CD8-positive, alpha-beta memory T cell (primary cell): ENCODE measurements around the gene RAPGEF5. TPM values are rescaled to one million over a fixed set of nuclear protein-coding genes. Genes with fewer than 3 reads are reported as not detected.

Experiments used
- CTCF ChIA-PET: fragments of 350-600 bp; sonication (Branson Sonifier 250); formaldehyde crosslinking; loops from one replicate; lab custom pipeline; 2021; ENCODE audit warnings: antibody characterized with exemption; lab: Charles Lee
- POLR2A ChIA-PET: fragments of 350-600 bp; sonication (Branson Sonifier 250); formaldehyde crosslinking; loops from one replicate; lab custom pipeline; 2021; ENCODE audit warnings: antibody characterized with exemption; lab: Charles Lee
- DNase-seq, 5 donors: peaks; one replicate each; pipeline versions ENCODE4 v3.0.0 to v3.0.0-alpha.2; 2020 to 2022; ENCODE audit warnings: mixed read lengths in 1 of 5
- H3K27ac ChIP-seq: one replicate; pipeline ENCODE4 v1.7.0; 2013; ENCODE audit warnings: low read depth, mild to moderate bottlenecking, low read length, moderate library complexity
- H3K27me3 ChIP-seq: 2 replicates; pipeline ENCODE4 v1.7.0; 2013; ENCODE audit warnings: low read length, mild to moderate bottlenecking; ENCODE audit not compliant: insufficient read depth, poor library complexity, severe bottlenecking
- H3K36me3 ChIP-seq: 2 replicates; pipeline ENCODE4 v1.7.0; 2013; ENCODE audit warnings: mild to moderate bottlenecking, low read length, moderate library complexity; ENCODE audit not compliant: insufficient read depth
- H3K4me1 ChIP-seq: 2 replicates; pipeline ENCODE4 v1.7.0; 2013; ENCODE audit warnings: mild to moderate bottlenecking, low read length, moderate library complexity; ENCODE audit not compliant: insufficient read depth
- H3K4me3 ChIP-seq: 2 replicates; pipeline ENCODE4 v1.7.0; 2013; ENCODE audit warnings: mild to moderate bottlenecking, low read length
- H3K9me3 ChIP-seq: 2 replicates; pipeline ENCODE4 v1.7.0; 2013; ENCODE audit warnings: mild to moderate bottlenecking, low read length
- H3K27ac Mint-ChIP-seq, 8 donors: one replicate each; pipeline ENCODE4 v1.8.0; 2020 to 2021; ENCODE audit warnings: mixed read lengths in 8 of 8, mild to moderate bottlenecking in 6 of 8, inconsistent platforms in 3 of 8, moderate library complexity in 3 of 8
- H3K27me3 Mint-ChIP-seq, 2 donors: one replicate each; pipeline ENCODE4 v1.8.0; 2020 to 2021; ENCODE audit warnings: mixed read lengths in 2 of 2, mild to moderate bottlenecking in 1 of 2, moderate library complexity in 1 of 2
- H3K36me3 Mint-ChIP-seq, 3 donors: one replicate each; pipeline ENCODE4 v1.8.0; 2020 to 2021; ENCODE audit warnings: mixed read lengths in 3 of 3, inconsistent platforms in 1 of 3, mild to moderate bottlenecking in 1 of 3
- H3K4me1 Mint-ChIP-seq, 3 donors: one replicate each; pipeline ENCODE4 v1.8.0; 2020 to 2021; ENCODE audit warnings: mixed read lengths in 3 of 3, inconsistent platforms in 1 of 3, mild to moderate bottlenecking in 1 of 3
- H3K4me3 Mint-ChIP-seq, 7 donors: one replicate each; pipeline ENCODE4 v1.8.0; 2020 to 2021; ENCODE audit warnings: mixed read lengths in 7 of 7, mild to moderate bottlenecking in 6 of 7, moderate library complexity in 4 of 7, inconsistent platforms in 2 of 7
- H3K9me3 Mint-ChIP-seq, 5 donors: one replicate each; pipeline ENCODE4 v1.8.0; 2020 to 2022; ENCODE audit warnings: mixed read lengths in 5 of 5, mild to moderate bottlenecking in 3 of 5, moderate library complexity in 2 of 5, inconsistent platforms in 1 of 5
- polyA plus RNA-seq: library from polyadenylated mRNA; unstranded; fragments of 300-500 nt; fragmentation: Illumina TruSeq; gene quantifications from one replicate; pipeline ENCODE4 v1.2.3, GENCODE V29; 2021
- total RNA-seq, 2 experiments: library from RNA; stranded (reverse); gene quantifications; one replicate each; pipeline ENCODE4 v1.2.3, GENCODE V29; 2021

The RAPGEF5 gene
- total and polyA plus RNA-seq, 3 experiments from 2014 or later, result 0.13 to 0.86 (median 0.50) TPM

DNA sequence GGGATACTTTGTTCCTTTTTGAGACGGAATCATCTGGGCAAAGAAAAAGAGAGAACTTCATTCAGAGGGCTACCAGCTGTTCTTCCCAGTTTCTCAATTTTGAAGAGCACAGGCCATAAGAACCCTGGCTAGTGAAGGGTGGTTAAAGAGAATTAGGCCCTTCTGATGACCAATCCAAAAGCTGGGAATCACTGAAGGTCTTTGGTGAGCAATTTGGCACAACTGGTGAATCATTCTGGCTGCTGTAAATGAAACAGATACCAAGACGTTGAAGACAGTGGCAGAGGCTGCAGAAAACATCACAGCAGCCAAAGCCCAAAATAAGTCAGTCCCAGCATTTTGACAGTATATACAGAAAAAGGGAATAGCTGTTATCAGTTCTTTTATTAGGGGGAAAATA is 5.1 kb downstream of the RAPGEF5 start:
- ChIA-PET POLR2A (no interaction called here), CTCF (no interaction called here)
- H3K27ac ChIP-seq, result no peak overlapping the region
- no peaks in the 10 kb centered on the region for H3K4me1 ChIP-seq
- DNase-seq, result no peak
- H3K4me1 Mint-ChIP-seq, result peaks cover 6 to 7% (median 7%) of the 10 kb centered on the region in 3 donors
- no peaks in the 10 kb centered on the region for H3K36me3 ChIP-seq
- H3K27me3 ChIP-seq, result no peaks in the 10 kb centered on the region
- H3K9me3 ChIP-seq, result no peaks in the 10 kb centered on the region
- peaks cover 5 to 18% (median 9%) of the 10 kb centered on the region in 5 donors for H3K9me3 Mint-ChIP-seq
- H3K4me3 Mint-ChIP-seq, result no peak overlapping the region
- H3K36me3 Mint-ChIP-seq, result peaks cover 0 to 7% (median 0%) of the 10 kb centered on the region in 3 donors
- H3K27me3 Mint-ChIP-seq, result peaks cover 25 to 34% of the 10 kb centered on the region in 2 donors
- no peak overlapping the region for H3K4me3 ChIP-seq
- no peak overlapping the region for H3K27ac Mint-ChIP-seq

DNA sequence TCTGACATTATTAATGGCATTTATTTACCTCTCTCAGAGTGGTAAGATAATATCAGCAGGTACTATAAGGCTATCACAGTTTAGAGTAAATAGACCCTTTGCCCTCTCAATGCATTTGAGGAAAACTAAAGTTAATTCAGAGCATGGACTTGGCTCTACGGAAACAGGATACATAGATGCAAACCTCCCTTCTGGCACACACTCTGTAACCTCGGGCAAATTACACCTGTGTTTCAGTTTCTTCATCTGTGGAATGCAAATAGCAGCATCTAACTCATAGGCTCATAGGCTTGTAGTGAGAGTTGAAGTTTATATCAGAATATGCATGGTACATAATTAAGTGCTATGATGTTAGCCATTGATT is 5.6 kb downstream of the RAPGEF5 start:
- Histone ChIP-seq H3K4me3 (no peak overlapping the region), H3K27me3 (no peaks in the 10 kb centered on the region), H3K36me3 (no peaks in the 10 kb centered on the region), H3K9me3 (no peaks in the 10 kb centered on the region), H3K4me1 (no peaks in the 10 kb centered on the region), H3K27ac (no peak overlapping the region)
- Mint-ChIP-seq H3K27ac (no peak overlapping the region), H3K9me3 (peaks cover 5 to 18% (median 9%) of the 10 kb centered on the region in 5 donors), H3K4me1 (peaks cover 6 to 7% (median 7%) of the 10 kb centered on the region in 3 donors), H3K4me3 (no peak overlapping the region), H3K36me3 (peaks cover 0 to 7% (median 0%) of the 10 kb centered on the region in 3 donors), H3K27me3 (peaks cover 25 to 37% of the 10 kb centered on the region in 2 donors)
- DNase-seq, result no peak
- ChIA-PET POLR2A (no interaction called here), CTCF (no interaction called here)

DNA sequence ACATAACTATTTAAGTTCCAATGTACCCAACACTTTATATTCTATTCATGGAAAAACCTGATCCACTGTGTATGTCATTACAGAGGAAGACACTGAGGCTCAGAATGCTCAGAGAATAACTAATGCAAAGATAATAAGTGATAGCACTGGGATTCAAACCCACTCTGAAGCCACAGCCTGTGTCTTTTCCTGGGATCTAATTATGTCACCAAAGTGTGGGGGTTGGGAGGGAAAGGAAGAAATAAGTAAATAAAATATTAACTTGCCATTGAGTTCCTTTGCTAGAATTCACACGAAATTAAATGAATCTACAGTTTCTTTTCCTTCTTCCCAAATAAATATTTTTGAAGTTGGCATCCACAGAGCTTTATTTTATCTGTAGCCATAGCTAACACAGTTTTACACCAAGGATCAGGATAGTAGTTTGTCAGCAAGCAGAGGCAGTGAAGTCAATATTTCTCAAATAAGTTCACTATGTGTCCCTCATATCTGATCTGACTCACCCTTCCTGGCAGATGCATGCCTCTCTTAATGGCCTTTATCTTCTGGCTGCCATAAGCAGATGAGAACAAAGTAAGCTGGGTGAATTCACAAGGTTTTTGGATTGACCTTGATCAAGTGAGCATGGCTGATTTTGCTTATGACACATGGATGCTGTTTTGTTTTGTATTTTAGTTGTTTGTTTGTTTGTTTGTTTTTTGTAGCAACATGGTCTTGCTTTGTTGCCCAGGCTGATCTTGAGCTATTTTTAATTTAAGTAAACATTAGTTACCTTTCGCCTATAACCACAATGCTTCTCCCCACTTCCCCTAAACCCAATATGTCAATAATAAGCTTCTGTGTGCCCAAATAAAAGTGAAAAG is 6.3 kb downstream of the RAPGEF5 start:
- H3K36me3 ChIP-seq, result no peaks in the 10 kb centered on the region
- DNase-seq, result no peak
- no peak overlapping the region for H3K27ac Mint-ChIP-seq
- ChIA-PET POLR2A (no interaction called here), CTCF (no interaction called here)
- no peaks in the 10 kb centered on the region for H3K4me1 ChIP-seq
- H3K9me3 Mint-ChIP-seq, result peaks cover 5 to 18% (median 9%) of the 10 kb centered on the region in 5 donors
- no peaks in the 10 kb centered on the region for H3K9me3 ChIP-seq
- no peaks in the 10 kb centered on the region for H3K27me3 ChIP-seq
- H3K4me3 Mint-ChIP-seq, result no peak overlapping the region
- no peak overlapping the region for H3K4me3 ChIP-seq
- H3K27ac ChIP-seq, result peak overlapping the region; percentile 35
- peaks cover 2% of the 10 kb centered on the region in 3 donors for H3K4me1 Mint-ChIP-seq
- H3K36me3 Mint-ChIP-seq, result peaks cover 0 to 7% (median 0%) of the 10 kb centered on the region in 3 donors
- H3K27me3 Mint-ChIP-seq, result peaks cover 19 to 38% of the 10 kb centered on the region in 2 donors

DNA sequence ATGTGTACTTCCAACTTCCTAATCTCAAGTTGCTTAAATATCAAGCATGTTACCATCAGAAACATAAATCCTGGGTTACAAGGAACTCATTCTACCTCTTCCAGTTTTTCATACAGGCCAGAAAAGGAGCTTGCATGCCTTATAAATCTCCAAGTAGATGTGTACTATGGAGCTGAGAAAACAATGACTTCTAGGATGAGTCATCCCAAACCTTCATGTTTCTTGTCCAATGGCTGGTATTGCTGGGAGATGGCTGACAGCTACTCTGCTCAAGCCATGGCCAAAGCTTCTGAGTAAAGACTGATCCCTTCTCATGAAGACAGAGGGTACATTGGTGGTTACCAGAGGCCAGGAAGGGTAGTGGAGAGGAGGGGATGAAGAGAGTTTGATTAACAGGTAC is 8.6 kb downstream of the RAPGEF5 start:
- no peak for DNase-seq
- ChIA-PET CTCF (no interaction called here), POLR2A (no interaction called here)
- Mint-ChIP-seq H3K9me3 (peaks cover 0 to 3% (median 3%) of the 10 kb centered on the region in 5 donors), H3K4me3 (no peak overlapping the region), H3K4me1 (no peaks in the 10 kb centered on the region), H3K27ac (no peak overlapping the region), H3K27me3 (peaks cover 0 to 20% of the 10 kb centered on the region in 2 donors), H3K36me3 (no peaks in the 10 kb centered on the region)
- Histone ChIP-seq H3K36me3 (no peaks in the 10 kb centered on the region), H3K4me1 (no peaks in the 10 kb centered on the region), H3K27ac (no peak overlapping the region), H3K27me3 (no peaks in the 10 kb centered on the region), H3K4me3 (no peak overlapping the region), H3K9me3 (no peaks in the 10 kb centered on the region)

DNA sequence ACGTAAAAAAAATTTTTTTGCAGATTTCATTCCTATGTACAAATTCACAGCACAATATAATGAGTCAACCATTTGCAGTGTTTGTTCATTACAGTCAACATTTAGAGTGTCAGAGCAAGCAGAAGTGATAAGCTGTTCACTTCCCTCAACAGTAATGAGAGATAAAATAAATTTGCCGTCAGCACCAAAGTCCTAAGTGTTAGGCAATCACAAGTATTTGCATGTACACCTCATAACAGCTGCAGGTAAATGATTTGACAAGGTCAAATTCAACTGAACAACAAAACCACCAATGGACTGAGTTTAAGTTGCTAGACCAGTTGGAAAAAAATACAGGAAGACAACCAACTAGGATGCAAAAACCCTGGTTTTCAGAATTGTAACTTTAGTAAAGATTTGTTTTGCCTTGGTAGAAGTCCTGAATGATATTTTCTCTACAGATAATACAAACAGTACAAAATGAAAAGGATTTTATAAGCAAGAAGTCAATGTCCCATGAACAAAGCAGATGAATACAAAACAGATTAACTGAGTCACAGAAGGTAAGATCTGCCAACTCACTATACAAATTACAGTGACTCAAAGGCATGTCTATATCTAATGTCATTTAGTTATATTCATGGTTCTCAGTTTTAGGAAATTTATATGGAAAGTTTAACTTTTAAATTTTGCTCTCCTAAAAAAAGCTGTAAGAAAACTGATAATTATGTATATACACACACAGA is 10.4 kb downstream of the RAPGEF5 start:
- Histone ChIP-seq H3K27ac (peak overlapping the region; percentile 39), H3K4me3 (no peak overlapping the region), H3K9me3 (no peaks in the 10 kb centered on the region), H3K36me3 (no peaks in the 10 kb centered on the region), H3K4me1 (no peaks in the 10 kb centered on the region), H3K27me3 (no peaks in the 10 kb centered on the region)
- Mint-ChIP-seq H3K27me3 (peaks cover 2 to 15% of the 10 kb centered on the region in 2 donors), H3K36me3 (no peaks in the 10 kb centered on the region), H3K27ac (no peak overlapping the region), H3K4me1 (no peaks in the 10 kb centered on the region), H3K9me3 (peaks cover 0 to 3% (median 0%) of the 10 kb centered on the region in 5 donors), H3K4me3 (no peak overlapping the region)
- no peak for DNase-seq
- CTCF ChIA-PET, result no interaction called here
- POLR2A ChIA-PET, result no interaction called here

DNA sequence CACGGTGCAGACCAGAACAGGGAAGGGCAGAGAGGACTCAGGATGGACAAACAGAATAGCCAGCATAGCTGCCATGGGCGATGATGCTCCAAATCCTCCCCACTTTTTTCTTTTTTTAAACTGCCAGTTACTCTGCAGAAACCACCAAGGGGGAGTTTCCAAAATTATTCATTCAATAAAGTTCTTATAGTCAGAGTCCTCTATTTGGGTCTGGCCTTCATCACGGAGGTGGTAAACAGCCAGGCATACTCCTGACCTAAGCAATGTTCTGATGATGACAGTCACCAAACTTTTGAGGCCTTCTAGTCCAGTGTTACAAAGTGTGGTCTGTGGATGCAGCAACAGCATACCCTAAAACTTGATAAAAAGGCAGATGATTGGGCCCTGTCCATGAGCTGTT is 12.3 kb downstream of the RAPGEF5 start:
- ChIA-PET CTCF (no interaction called here), POLR2A (no interaction called here)
- no peaks in the 10 kb centered on the region for H3K36me3 ChIP-seq
- no peaks in the 10 kb centered on the region for H3K4me1 Mint-ChIP-seq
- peaks cover 2 to 8% of the 10 kb centered on the region in 2 donors for H3K27me3 Mint-ChIP-seq
- no peak overlapping the region for H3K27ac ChIP-seq
- H3K9me3 ChIP-seq, result no peaks in the 10 kb centered on the region
- no peak overlapping the region for H3K27ac Mint-ChIP-seq
- no peak overlapping the region for H3K4me3 ChIP-seq
- no peaks in the 10 kb centered on the region for H3K27me3 ChIP-seq
- peaks cover 0 to 3% (median 0%) of the 10 kb centered on the region in 5 donors for H3K9me3 Mint-ChIP-seq
- H3K4me3 Mint-ChIP-seq, result no peak overlapping the region
- no peaks in the 10 kb centered on the region for H3K4me1 ChIP-seq
- DNase-seq, result no peak
- no peaks in the 10 kb centered on the region for H3K36me3 Mint-ChIP-seq

DNA sequence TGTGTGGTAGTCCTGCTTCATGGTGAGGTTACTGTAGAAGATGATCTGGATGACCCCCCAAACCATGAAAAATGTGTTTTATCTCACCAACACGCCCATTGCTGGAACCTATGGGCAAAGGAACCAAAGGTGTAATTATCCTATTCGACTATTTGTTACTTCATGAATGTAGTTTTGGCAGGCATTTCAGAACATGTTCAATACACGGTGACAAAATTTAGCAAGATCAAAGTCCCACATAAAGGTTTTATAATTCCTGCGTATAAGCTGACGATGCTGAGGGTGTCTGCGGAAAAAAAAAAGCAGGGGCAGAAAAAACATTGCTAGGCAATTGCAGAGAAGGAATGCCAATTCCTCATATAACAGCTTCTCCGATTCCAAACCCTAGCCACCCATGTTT is 13.3 kb downstream of the RAPGEF5 start:
- H3K27ac Mint-ChIP-seq, result no peak overlapping the region
- H3K4me3 ChIP-seq, result no peak overlapping the region
- POLR2A ChIA-PET, result no interaction called here
- no peaks in the 10 kb centered on the region for H3K4me1 ChIP-seq
- H3K27ac ChIP-seq, result no peak overlapping the region
- no peaks in the 10 kb centered on the region for H3K36me3 ChIP-seq
- no peak for DNase-seq
- no peaks in the 10 kb centered on the region for H3K9me3 ChIP-seq
- no peaks in the 10 kb centered on the region for H3K36me3 Mint-ChIP-seq
- H3K27me3 ChIP-seq, result no peaks in the 10 kb centered on the region
- H3K4me3 Mint-ChIP-seq, result no peak overlapping the region
- peaks cover 2 to 8% of the 10 kb centered on the region in 2 donors for H3K27me3 Mint-ChIP-seq
- CTCF ChIA-PET, result no interaction called here
- H3K9me3 Mint-ChIP-seq, result peaks cover 0 to 2% (median 0%) of the 10 kb centered on the region in 5 donors
- no peaks in the 10 kb centered on the region for H3K4me1 Mint-ChIP-seq

DNA sequence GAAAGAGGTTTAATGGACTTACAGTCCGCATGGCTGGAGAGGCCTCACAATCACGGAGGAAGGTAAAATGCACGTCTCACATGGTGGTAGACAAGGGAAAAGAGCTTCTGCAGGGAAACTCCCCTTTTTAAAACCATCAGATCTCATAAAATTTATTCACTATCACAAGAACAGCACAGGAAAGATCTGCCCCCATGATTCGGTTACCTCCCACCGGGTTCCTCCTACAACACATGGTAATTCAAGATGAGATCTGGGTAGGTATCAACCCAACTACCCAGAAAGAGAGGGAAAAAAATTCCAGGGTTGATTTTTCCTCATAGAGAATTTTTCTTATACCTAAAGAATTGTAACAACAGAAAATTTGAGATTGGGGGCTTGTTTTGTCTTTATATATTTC is 13.9 kb downstream of the RAPGEF5 start:
- H3K27ac Mint-ChIP-seq, result no peak overlapping the region
- Histone ChIP-seq H3K27ac (no peak overlapping the region), H3K36me3 (no peaks in the 10 kb centered on the region), H3K9me3 (no peaks in the 10 kb centered on the region), H3K4me1 (no peaks in the 10 kb centered on the region), H3K4me3 (no peak overlapping the region), H3K27me3 (no peaks in the 10 kb centered on the region)
- H3K27me3 Mint-ChIP-seq, result peaks cover 2 to 8% of the 10 kb centered on the region in 2 donors
- H3K4me3 Mint-ChIP-seq, result no peak overlapping the region
- no peaks in the 10 kb centered on the region for H3K36me3 Mint-ChIP-seq
- no peak for DNase-seq
- H3K9me3 Mint-ChIP-seq, result no peaks in the 10 kb centered on the region
- POLR2A ChIA-PET, result no interaction called here
- CTCF ChIA-PET, result no interaction called here
- H3K4me1 Mint-ChIP-seq, result no peaks in the 10 kb centered on the region
